Urinary bladder (tissue), 4 donors: ENCODE data around the gene ZNF789. TPM values are rescaled to one million over a fixed set of nuclear protein-coding genes. Genes with fewer than 3 reads are reported as not detected.
A peak's percentile ranks its signal among the peaks of the same experiment; 100 is the strongest.

Experiments used
- DNase-seq: peaks from one replicate; pipeline ENCODE4 v3.0.0-alpha.2; 2015; ENCODE audit errors: extremely low spot score
- H3K27ac ChIP-seq: one replicate; pipeline ENCODE4 v1.5.1; 2013; ENCODE audit warnings: low read depth, mild to moderate bottlenecking, moderate library complexity
- H3K36me3 ChIP-seq: one replicate; pipeline ENCODE4 v1.6.1; 2013; ENCODE audit warnings: mild to moderate bottlenecking, moderate library complexity; ENCODE audit not compliant: insufficient read depth
- H3K4me1 ChIP-seq: one replicate; pipeline ENCODE4 v1.6.1; 2013; ENCODE audit warnings: mild to moderate bottlenecking, moderate library complexity; ENCODE audit not compliant: insufficient read depth
- H3K4me3 ChIP-seq: one replicate; pipeline ENCODE4 v1.5.1; 2013; ENCODE audit warnings: low read depth, low read length
- WGBS: extraction: QIAGEN DNeasy Blood & Tissue Kit; methylation state at CpG from one replicate; pipeline ENCODE4 v1.1.7; 2013; 5-methylcytosine and 5-hydroxymethylcytosine counted together
- polyA plus RNA-seq: library from polyadenylated mRNA; stranded (reverse); fragments of 200-250 nt; gene quantifications from one replicate; pipeline ENCODE4 v1.2.3, GENCODE V29; 2013
- total RNA-seq: library from RNA; depleted of rRNA; stranded (reverse); fragments of >200 nt; gene quantifications from one replicate; pipeline ENCODE4 v1.2.3, GENCODE V29; 2014
- donor health status: healthy with polysubstance abuse.
- donor health status: healthy.

ZNF789 gene
- total and polyA plus RNA-seq, 2 donors = 5.1 to 22.2 TPM

DNA sequence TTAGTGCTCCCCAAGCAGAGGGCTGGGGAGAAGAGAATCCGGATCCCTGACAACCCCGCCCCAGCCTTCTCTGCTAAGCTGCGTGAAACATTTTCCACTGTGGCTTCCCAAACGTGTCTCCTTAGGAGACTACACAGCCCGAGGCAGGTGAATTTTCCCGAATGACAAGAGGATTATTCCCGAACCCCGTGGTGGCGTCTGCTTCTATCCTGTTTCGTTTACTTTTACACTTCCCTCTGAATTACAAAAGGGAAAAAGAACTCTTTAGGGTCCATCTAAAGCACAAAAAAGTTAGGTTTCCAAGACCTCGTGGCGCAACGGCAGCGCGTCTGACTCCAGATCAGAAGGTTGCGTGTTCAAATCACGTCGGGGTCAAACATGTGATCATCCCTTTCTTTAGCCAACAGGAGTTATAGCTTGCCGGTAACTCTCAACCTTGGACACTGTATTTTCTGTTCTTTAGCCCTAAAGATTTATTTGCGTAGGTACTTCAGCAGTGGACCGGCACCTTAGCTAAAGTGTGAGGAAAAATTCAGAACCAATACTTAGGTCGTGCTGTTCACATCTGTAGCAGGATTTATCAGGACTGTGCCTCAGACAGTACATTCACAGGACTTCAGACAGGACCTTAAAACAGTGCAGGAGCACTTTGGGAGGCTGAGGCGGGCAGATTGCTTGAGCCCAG is 3.2 kb upstream of the ZNF789 start:
- WGBS = 42% methylated on average over 23 of the region's 23 CpGs
- no peak for DNase-seq
- Histone ChIP-seq H3K36me3 (no peaks in the 10 kb centered on the region), H3K4me3 (peak overlapping the region; percentile 7), H3K4me1 (no peaks in the 10 kb centered on the region), H3K27ac (no peak overlapping the region)

DNA sequence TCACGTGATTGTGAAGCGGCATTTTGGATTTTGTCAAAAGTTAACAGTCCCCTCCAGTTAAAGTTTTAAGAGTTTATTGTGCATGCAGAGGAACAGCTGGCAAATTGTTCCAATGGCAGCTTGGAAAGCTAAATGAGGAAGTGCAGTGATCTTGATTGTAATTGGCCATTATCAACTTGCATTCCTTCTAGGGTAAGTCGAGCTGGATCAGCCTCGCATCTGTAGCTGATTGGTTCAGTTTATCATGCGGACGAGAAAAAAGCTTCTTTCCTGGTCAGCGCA is 566 bp downstream of the ZNF789 start:
- no peaks in the 10 kb centered on the region for H3K36me3 ChIP-seq
- DNase-seq = no peak
- WGBS = 3% methylated on average over 7 of the region's 7 CpGs
- H3K4me1 ChIP-seq = no peaks in the 10 kb centered on the region
- no peak overlapping the region for H3K27ac ChIP-seq
- H3K4me3 ChIP-seq = peak overlapping the region; percentile 84

DNA sequence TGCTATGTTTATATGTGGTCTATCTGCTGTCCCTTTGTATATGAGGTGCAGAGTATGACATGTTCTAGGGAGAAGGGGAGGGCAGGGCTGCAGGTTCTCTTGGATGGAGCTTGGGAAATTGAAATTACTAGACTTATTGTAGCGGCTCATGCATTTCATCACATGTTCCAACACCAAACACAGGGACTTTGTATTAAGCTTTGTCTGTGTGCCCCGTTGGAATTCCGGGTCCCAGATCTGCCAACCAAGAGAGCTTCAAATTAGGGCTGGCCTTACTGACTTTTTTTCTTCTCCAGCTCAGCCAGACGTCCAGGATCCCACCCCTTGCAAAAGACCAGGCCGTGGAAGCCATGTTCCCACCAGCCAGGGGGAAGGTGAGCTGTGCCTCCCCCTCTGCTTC is 3.4 kb downstream of the ZNF789 start:
- no peaks in the 10 kb centered on the region for H3K4me1 ChIP-seq
- WGBS = 76% methylated on average over 5 of the region's 5 CpGs
- no peaks in the 10 kb centered on the region for H3K36me3 ChIP-seq
- H3K27ac ChIP-seq = no peak overlapping the region
- no peak for DNase-seq
- no peak overlapping the region for H3K4me3 ChIP-seq

DNA sequence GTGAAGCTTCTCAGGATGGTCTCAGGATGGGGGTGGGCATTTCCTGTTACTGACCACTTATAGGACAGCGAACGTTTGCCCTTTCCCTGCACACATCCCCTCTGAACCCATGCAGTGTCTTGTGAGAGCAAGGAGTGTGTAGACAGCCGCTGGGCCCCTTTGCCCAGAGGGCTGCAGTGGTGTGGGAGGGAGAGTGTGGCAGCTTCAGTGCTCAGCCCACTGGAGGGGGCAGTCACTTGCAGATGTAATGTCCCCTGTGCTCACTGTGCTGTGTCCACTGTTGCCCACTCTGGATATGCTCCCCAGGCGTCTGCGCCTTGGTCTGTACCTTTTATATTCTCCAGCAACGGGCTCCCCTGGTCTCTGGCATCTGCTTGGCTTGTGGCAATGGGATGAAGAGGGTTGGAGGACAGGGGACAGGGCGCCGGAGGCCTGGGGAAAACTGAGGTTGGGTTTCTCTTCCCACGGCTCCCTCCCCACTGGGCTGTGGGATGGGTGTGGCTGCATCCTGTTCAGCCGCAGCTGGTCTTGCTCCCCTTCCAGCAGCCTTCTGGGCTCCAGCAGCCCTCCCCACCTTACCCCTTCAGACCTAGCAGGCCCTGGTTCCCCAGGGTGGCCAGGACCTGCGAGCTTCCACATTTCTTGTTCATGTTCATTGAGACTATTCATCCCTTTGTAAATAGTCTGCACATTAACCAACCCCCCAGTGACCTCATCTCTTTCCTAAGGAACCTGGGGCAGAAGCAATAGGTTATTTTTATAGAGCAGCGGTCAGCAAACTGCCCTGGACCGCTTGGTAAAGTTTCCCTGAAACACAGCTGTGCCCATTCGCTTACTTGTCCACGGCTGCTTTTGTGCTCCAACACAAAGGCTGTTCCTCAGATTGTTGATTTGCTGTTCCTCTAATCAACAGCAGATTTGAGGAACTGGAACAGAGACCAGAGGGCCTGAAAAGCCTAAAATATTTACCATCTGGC is 6.1 kb downstream of the ZNF789 start:
- whole genome bisulfite sequencing = 76% methylated on average over 15 of the region's 15 CpGs
- H3K4me3 ChIP-seq = no peak overlapping the region
- no peak overlapping the region for H3K27ac ChIP-seq
- no peaks in the 10 kb centered on the region for H3K4me1 ChIP-seq
- no peaks in the 10 kb centered on the region for H3K36me3 ChIP-seq
- no peak for DNase-seq

DNA sequence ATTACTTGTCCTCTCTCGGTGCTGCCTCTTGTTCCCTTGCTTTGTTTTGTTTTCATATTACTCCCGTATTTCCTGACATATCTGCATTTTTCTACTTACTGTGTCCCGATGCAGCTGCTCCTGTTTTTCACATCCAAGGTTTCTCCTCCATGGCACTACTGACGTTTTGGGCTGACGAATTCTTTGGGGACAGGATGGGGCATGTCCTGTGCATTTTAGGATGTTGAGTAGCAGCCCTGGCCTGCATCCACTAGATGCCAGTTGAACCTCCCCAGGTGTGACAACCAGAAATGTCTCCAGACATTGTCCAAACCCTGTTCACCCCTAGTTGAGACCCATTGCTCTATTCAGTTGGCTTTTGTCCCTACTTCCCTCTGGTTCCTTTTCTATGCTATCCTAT is 12.4 kb downstream of the ZNF789 start:
- H3K4me3 ChIP-seq = no peak overlapping the region
- 88% methylated on average over 5 of the region's 5 CpGs for WGBS

DNA sequence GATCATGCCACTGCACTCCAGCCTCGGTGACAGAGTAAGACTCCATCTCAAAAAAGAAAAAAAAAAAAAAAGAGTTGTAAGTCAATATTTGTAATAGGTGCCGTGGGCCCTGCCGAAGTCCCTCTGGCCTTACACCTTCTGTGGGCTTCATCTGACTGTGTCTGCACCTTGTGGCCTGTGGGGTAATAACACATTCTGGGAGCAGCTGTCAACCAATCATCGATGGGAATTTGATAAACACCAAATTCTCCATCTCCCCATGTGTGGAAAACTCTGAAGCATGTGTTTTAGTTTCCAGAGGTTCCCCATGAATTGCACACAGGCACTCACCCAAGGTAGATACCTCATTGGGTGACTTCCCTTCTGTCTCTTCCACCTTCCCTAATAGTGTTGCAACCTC is 16.5 kb downstream of the ZNF789 start:
- no peak for DNase-seq

More for the DNA sequence above, 12.4 kb downstream of the ZNF789 start:
- no peak overlapping the region for H3K27ac ChIP-seq
- no peak for DNase-seq
- no peaks in the 10 kb centered on the region for H3K36me3 ChIP-seq
- H3K4me1 ChIP-seq = no peaks in the 10 kb centered on the region

DNA sequence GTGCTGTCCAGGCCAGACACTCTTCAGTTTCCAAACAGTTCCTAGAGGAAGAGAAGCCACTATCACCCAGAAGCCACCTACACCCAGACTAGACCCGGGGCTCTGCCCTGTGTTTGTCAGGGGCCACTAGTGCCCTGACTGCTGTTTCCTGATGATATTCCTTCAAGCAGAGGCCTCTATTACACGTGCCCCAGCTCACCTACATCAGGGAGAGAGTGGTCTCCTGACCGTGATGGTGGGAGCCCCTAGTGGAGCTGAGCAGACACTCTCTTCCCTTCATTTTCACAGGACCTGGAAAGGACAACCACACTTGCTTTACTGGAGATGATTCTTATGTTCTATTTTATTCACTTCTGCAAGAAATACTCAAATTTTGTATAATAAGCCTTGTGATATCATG is 18.2 kb downstream of the ZNF789 start:
- Histone ChIP-seq H3K4me1 (no peaks in the 10 kb centered on the region), H3K27ac (no peak overlapping the region), H3K36me3 (peaks cover 6% of the 10 kb centered on the region), H3K4me3 (no peak overlapping the region)
- WGBS = 55% methylated on average over 3 of the region's 3 CpGs
- no peak for DNase-seq

More for the DNA sequence above, 16.5 kb downstream of the ZNF789 start:
- Histone ChIP-seq H3K27ac (no peak overlapping the region), H3K4me1 (no peaks in the 10 kb centered on the region), H3K4me3 (no peak overlapping the region), H3K36me3 (peaks cover 5% of the 10 kb centered on the region)
- 93% methylated on average over 4 of the region's 4 CpGs for WGBS

DNA sequence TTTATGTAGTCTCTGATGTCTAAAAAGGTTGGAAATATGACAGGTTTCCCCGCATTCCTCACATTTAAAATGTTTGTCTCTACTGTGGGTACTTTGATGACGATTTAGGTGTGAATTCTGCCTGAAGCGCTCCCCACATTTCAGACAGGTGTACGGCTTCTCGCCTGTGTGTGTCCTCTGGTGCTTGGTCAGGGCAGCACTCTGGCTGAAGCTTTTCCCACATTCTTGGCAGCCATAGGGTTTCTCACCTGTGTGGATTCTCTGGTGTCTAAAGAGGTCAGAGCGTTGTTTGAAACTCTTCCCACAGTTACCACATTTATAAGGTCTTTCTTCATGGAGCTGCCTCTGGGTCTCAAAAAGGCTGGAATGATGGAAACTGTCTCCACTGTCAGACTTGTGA is 21.1 kb downstream of the ZNF789 start:
- H3K4me1 ChIP-seq = peaks cover 3% of the 10 kb centered on the region
- no peak overlapping the region for H3K27ac ChIP-seq
- no peak for DNase-seq
- H3K4me3 ChIP-seq = no peak overlapping the region
- H3K36me3 ChIP-seq = peaks cover 6% of the 10 kb centered on the region
- WGBS = over 99% methylated on average over 6 of the region's 6 CpGs

DNA sequence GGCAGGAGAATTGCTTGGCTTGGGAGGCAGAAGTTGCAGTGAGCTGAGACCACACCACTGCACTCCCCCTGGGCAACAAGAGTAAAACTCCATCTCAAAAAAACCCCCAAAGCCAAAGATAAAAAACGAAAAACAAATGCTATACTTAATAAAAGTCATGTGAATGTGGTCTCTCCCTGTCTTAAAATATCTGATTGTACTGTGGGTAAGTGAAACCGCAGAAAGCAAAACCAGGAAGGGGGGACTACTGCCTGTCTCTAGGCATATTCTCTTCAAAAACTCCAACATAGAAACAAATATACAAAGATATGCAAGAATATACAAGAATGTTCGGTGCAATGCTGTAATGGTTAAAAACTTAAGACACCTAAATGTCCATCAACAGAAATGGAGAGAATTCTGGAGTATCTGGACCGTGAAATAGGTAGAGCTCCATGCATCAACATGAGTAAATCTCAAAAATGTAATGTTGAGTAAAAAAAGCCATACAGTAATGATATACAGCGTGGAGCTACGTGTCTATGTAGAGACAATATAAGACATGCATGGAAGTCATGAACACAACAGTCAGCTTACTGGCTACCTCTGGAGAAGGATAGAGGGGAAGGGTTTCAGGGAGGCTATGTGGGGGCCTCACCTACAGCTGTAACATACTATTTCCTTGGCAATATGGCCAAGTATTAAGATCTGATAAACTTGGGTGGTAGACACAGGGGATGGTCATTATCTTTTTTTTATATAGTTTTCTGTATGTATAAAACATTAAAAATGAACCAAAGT is 25.3 kb downstream of the ZNF789 start:
- Histone ChIP-seq H3K4me3 (peak overlapping the region; percentile 88), H3K4me1 (peaks cover 3% of the 10 kb centered on the region), H3K27ac (no peak overlapping the region), H3K36me3 (peaks cover 6% of the 10 kb centered on the region)
- 81% methylated on average over 6 of the region's 6 CpGs for WGBS
- no peak for DNase-seq

DNA sequence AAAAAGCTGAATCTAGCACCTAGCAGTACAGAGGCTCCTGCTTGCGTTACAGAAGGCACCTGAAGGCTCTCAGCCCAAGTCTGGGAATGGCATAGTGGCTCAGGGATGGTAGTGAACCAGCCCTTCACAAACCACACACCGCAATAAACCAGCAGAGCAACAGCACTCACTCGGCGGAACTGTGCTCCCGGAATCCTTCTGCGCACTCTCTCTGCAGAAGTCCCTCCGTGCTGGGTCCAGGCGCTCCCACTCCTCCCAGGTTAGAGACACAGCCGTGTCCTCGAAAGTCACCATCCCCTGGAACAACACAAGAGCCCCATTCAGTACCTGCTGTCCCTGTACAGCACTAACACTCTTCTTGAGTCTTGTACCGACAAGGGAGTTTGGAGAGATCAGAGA is 25.9 kb downstream of the ZNF789 start:
- H3K36me3 ChIP-seq = peaks cover 6% of the 10 kb centered on the region
- 70% methylated on average over 11 of the region's 11 CpGs for WGBS
- no peak for DNase-seq
- H3K4me3 ChIP-seq = peak overlapping the region; percentile 88
- H3K4me1 ChIP-seq = peaks cover 3% of the 10 kb centered on the region
- H3K27ac ChIP-seq = no peak overlapping the region

DNA sequence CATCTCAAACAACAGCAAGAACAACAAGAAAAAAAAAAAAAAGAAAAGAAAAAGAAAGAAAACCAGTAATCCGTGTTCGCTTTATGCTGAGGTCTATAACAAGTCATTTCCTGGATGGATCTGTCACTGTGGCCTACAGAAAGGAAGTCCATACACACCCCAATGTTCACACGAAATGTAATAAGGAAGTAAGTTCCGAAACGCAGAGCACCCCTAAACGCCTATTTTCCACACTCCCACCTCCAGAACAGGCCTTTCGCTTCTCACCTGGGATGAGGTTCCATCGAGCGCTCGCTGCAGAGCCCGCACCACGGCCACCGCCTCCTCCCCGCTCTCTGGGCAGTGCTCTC is 26.7 kb downstream of the ZNF789 start:
- peak overlapping the region; percentile 95 for H3K27ac ChIP-seq
- WGBS = under 1% methylated on average over 14 of the region's 14 CpGs
- no peak for DNase-seq
- no peaks in the 10 kb centered on the region for H3K36me3 ChIP-seq
- peaks cover 3% of the 10 kb centered on the region for H3K4me1 ChIP-seq
- peak overlapping the region; percentile 88 for H3K4me3 ChIP-seq

DNA sequence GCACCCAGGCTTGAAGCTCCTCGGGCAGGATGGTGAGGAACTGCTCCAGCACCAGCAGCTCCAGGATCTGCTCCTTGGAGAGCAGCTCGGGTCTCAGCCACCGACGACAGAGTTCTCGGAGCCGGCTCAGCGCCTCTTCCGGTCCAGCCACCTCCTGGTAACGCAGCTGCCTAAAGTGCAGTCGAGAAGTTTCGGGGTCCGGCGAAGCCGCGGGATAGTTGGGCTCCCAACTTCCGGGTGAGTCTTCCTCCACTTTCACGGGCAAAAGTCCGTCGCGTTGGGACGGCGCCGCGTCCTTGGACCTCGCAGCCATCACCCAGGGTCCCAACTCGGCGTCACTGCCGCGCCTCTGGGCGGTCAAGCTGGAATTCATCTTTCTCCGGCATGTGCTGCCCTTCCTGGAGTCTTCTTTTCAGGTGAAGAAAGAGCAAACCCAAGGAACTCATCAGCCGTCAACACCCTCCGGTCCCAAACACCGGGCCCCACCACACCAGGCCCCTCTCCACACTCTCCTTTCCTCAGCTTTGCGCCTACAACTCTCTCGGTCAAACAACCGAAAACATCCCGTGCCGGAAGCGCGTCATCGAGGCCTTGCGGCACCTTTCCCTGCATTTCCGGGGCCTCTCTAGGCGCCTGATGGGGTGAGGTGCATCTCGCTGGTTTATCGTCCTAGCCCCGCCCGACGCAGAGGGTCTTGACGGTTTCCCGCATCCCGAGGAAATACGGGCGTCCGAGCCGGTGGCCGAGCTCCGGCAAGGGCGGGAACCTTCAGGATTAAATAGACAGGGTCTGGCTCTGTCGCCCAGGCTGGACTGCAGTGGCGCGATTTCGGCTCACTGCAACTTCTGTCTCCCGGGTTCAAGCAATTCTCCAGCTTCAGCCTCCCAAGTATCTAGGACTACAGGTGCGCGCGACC is 27.3 kb downstream of the ZNF789 start, which contains the start of gene ZNF394:
Gene ZNF394 (minus strand): TSS at position 561 of the 916 bp plus-strand sequence. CDS start 188 bp downstream, at position 373.
- Histone ChIP-seq H3K27ac (peak within 1 kb of the TSS; percentile 95), H3K4me3 (peak within 1 kb of the TSS; percentile 88), H3K4me1 (peaks cover 3% of the 10 kb centered on the region), H3K36me3 (no peaks in the 10 kb centered on the region)
- peak; percentile 89 for DNase-seq
- under 1% methylated on average over 68 of the region's 68 CpGs for WGBS

DNA sequence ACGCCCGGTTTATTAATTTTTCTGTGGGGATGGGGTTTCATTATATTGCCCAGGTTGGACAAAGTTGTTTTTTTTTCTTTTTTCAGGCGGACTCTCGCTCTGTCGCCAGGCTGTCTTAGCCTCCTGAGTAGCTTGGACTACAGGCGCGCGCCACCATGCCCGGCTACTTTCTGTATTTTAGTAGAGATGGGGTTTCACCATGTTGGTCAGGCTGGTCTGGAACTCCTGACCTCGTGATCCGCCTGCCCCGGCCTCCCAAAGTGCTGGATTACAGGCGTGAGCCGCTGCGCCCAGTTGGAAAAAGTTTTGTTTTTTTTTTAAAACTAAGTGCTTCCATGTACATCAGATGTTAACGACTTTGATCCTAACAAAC is 27.9 kb downstream of the ZNF789 start:
- Histone ChIP-seq H3K36me3 (no peaks in the 10 kb centered on the region), H3K27ac (no peak overlapping the region), H3K4me1 (peaks cover 3% of the 10 kb centered on the region), H3K4me3 (peak overlapping the region; percentile 88)
- no peak for DNase-seq
- 52% methylated on average over 16 of the region's 16 CpGs for WGBS
